Kidney (tissue), 14 donors: ENCODE results near the gene GPR61. TPM values are rescaled to one million over a fixed set of nuclear protein-coding genes. Genes with fewer than 3 reads are reported as not detected.
A peak's percentile ranks its signal among the peaks of the same experiment; 100 is the strongest.

ENCODE experiments used
- DNase-seq, 5 donors: peaks; one replicate each; pipeline ENCODE4 v3.0.0-alpha.2; 2013 to 2020
- FAIRE-seq: peaks from 2 replicates; lab custom pipeline; 2012; peaks lifted over from hg19 to GRCh38; lab: Jason Lieb, UNC
- H3K27ac ChIP-seq, 2 donors: one replicate each; pipeline ENCODE4 v1.7.0; 2013; ENCODE audit warnings: low read depth in 2 of 2, low read length in 2 of 2, inconsistent platforms in 1 of 2
- H3K27me3 ChIP-seq: one replicate; pipeline ENCODE4 v1.7.1; 2013; ENCODE audit warnings: low read length, inconsistent platforms; ENCODE audit not compliant: control insufficient read depth, insufficient read depth
- H3K36me3 ChIP-seq, 3 donors: one replicate each; pipeline versions ENCODE4 v1.7.0 to v1.7.1; 2013; ENCODE audit warnings: low read length in 3 of 3, control low read depth in 1 of 3, inconsistent platforms in 1 of 3; ENCODE audit not compliant: insufficient read depth in 3 of 3, control insufficient read depth in 2 of 3
- H3K4me1 ChIP-seq, 3 donors: one replicate each; pipeline versions ENCODE4 v1.7.0 to v1.7.1; 2013; ENCODE audit warnings: low read length in 3 of 3, inconsistent platforms in 1 of 3, low read depth in 1 of 3; ENCODE audit not compliant: control insufficient read depth in 2 of 3, insufficient read depth in 2 of 3
- H3K4me3 ChIP-seq, 3 donors: one replicate each; pipeline versions ENCODE4 v1.7.0 to v1.8.1; 2013; ENCODE audit warnings: low read length in 3 of 3, control low read depth in 1 of 3, inconsistent platforms in 1 of 3
- H3K9ac ChIP-seq, 3 donors: one replicate each; pipeline versions ENCODE4 v1.7.0 to v1.7.1; 2013; ENCODE audit warnings: low read length in 3 of 3, control low read depth in 1 of 3, inconsistent platforms in 1 of 3
- H3K9me3 ChIP-seq, 3 donors: one replicate each; pipeline versions ENCODE4 v1.7.0 to v1.7.1; 2013; ENCODE audit warnings: low read length in 3 of 3, control low read depth in 1 of 3, inconsistent platforms in 1 of 3; ENCODE audit not compliant: control insufficient read depth in 2 of 3, insufficient read depth in 1 of 3
- intact Hi-C: fragments of 100-400 bp; cut with DNase I; formaldehyde crosslinking; loops from one replicate; pipeline ENCODE4 v1.11.1; 2022
- polyA plus RNA-seq: library from polyadenylated mRNA; stranded (reverse); fragments of 350-450 nt; fragmentation: Illumina TruSeq; extraction: RNeasy Lipid Tissue Mini Kit (QIAGEN cat#74804); gene quantifications from one replicate; pipeline ENCODE4 v1.2.3, GENCODE V29; 2014; ENCODE audit warnings: low read depth, low replicate concordance; ENCODE audit not compliant: insufficient read depth
- total RNA-seq: library from RNA; stranded (reverse); fragmentation: NEBNext Ultra II Directional; extraction: Animal tissue kit (Norgen Biotek cat#: 25700); gene quantifications from one replicate; pipeline ENCODE4 v1.2.1, GENCODE V29; 2021
- TF ChIP-seq, protein P1 (sequence below): IDR thresholded peaks from 3 replicates; pipeline ENCODE4 v1.5.1; 2012; ENCODE audit warnings: mild to moderate bottlenecking, moderate library complexity, borderline replicate concordance; ENCODE audit not compliant: insufficient read depth; ENCODE audit errors: extremely low read depth
- donor health status: control.
- donor health status: control.
- donor health status: control.
- donor health status: control.
- donor health status: control.
- donor health status: DM: yes; HTN: yes; CAD: no.
- donor health status: Normal renal cell carcinoma (clear cell type).

Gene GPR61
- total and polyA plus RNA-seq, 2 donors from 2014 or later = not detected

DNA sequence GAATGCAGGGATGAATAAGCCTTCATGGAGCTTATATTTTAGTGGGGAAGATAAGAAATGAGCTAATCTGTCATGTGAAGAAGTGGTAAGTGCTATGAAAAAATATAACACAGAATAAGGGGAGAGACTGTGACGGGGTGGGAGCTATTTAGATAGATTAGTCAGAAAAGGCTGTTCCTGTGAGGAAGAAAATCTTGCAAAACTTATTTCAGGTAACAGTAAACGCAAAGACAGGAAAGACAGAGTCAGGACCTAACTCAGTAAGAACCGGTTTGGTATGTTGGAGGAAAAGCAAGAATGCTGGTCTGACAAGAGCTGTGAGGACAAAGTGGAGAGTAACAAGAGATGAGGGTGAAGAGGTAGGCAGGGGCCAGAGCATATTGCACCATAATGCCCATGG lies 30.7 kb downstream of the GPR61 start:
- H3K27ac ChIP-seq = no peak overlapping the region
- DNase-seq = peak in 1 of 5 donors; percentile 33
- H3K27me3 ChIP-seq = no peaks in the 10 kb centered on the region
- H3K9ac ChIP-seq = no peak overlapping the region
- no peak overlapping the region for H3K4me3 ChIP-seq
- peaks cover 0 to 7% (median 6%) of the 10 kb centered on the region in 3 donors for H3K4me1 ChIP-seq
- H3K36me3 ChIP-seq = no peaks in the 10 kb centered on the region
- TF ChIP-seq, protein P1, sequence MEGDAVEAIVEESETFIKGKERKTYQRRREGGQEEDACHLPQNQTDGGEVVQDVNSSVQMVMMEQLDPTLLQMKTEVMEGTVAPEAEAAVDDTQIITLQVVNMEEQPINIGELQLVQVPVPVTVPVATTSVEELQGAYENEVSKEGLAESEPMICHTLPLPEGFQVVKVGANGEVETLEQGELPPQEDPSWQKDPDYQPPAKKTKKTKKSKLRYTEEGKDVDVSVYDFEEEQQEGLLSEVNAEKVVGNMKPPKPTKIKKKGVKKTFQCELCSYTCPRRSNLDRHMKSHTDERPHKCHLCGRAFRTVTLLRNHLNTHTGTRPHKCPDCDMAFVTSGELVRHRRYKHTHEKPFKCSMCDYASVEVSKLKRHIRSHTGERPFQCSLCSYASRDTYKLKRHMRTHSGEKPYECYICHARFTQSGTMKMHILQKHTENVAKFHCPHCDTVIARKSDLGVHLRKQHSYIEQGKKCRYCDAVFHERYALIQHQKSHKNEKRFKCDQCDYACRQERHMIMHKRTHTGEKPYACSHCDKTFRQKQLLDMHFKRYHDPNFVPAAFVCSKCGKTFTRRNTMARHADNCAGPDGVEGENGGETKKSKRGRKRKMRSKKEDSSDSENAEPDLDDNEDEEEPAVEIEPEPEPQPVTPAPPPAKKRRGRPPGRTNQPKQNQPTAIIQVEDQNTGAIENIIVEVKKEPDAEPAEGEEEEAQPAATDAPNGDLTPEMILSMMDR = no peak
- FAIRE-seq = no peak
- H3K9me3 ChIP-seq = no peaks in the 10 kb centered on the region
- intact Hi-C loops = no loop called here

- DNase-seq (no peak), FAIRE-seq (no peak)
- Histone ChIP-seq H3K27me3 (no peaks in the 10 kb centered on the region), H3K9me3 (no peaks in the 10 kb centered on the region), H3K4me1 (peaks cover 0 to 7% (median 1%) of the 10 kb centered on the region in 3 donors), H3K4me3 (no peak overlapping the region), H3K9ac (no peak overlapping the region), H3K27ac (no peak overlapping the region), H3K36me3 (no peaks in the 10 kb centered on the region)
- intact Hi-C loops = no loop called here
- TF ChIP-seq, protein P1 = no peak
These were observed 34.1 kb downstream of the GPR61 start for GRCh38 chr1:109573785-109574184.

DNA sequence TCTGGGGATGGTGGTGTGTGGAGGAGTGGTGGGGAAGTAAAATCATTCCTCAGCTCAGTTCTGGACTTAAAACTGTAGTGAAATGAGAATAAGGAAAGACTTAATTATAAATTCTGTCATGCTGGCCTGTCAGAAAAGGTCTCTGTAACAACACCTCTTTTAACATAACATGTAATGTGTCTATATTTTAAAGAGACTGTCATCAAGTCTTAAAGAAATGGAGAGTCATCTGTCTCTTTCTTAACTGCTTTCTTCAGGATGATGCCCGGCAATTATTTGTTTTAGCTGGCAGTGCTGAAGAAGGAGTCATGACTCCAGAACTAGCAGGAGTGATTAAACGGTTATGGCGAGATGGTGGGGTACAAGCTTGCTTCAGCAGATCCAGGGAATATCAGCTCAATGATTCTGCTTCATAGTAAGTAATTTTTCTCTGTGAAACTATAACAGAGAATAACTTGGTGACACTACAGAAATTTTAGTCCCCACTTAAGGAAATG lies 39.3 kb downstream of the GPR61 start:
- TF ChIP-seq, protein P1 = no peak
- Histone ChIP-seq H3K9me3 (no peaks in the 10 kb centered on the region), H3K9ac (no peak overlapping the region), H3K36me3 (peaks cover 5 to 18% (median 6%) of the 10 kb centered on the region in 3 donors), H3K27me3 (no peaks in the 10 kb centered on the region), H3K27ac (peak overlapping the region in 1 of 2 donors; percentile 9), H3K4me3 (no peak overlapping the region), H3K4me1 (peaks cover 0 to 9% (median 0%) of the 10 kb centered on the region in 3 donors)
- DNase-seq (no peak), FAIRE-seq (no peak)
- intact Hi-C loops = no loop called here

DNA sequence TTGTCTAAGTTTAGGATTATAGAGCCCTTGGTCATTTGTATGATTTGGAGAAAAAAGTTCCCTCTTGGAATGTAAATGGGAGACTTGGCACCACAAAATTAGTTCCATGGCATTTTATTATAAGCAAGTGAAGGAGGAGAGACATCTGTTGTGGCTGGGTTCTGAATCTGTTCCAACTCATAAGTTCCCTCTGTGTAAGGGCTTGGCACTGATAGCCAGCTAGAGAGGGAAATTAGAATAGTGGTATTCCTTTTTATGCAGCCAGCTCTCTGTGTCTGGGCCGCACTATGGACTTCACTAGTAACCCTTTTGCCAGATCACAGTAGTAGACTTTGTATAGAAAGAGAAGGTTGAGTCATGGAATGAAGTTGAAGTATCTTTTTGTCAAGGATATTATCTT lies 39.8 kb downstream of the GPR61 start:
- TF ChIP-seq, protein P1 = no peak
- H3K36me3 ChIP-seq = peaks cover 7 to 23% (median 8%) of the 10 kb centered on the region in 3 donors
- intact Hi-C loops = no loop called here
- H3K27ac ChIP-seq = no peak overlapping the region
- H3K27me3 ChIP-seq = no peaks in the 10 kb centered on the region
- no peak overlapping the region for H3K4me3 ChIP-seq
- DNase-seq (no peak), FAIRE-seq (no peak)
- no peaks in the 10 kb centered on the region for H3K9me3 ChIP-seq
- peaks cover 0 to 9% (median 0%) of the 10 kb centered on the region in 3 donors for H3K4me1 ChIP-seq
- H3K9ac ChIP-seq = no peak overlapping the region
